Uterus (tissue), 4 donors: Measurements from ENCODE around the gene HOXA3. TPM values are rescaled to one million over a fixed set of nuclear protein-coding genes. Genes with fewer than 3 reads are reported as not detected.

Source experiments
- DNase-seq, 2 donors: peaks; one replicate each; pipeline ENCODE4 v3.0.0-alpha.2; 2019 to 2020
- H3K27ac ChIP-seq, 2 donors: fragments of 200-600 bp; sonication (generic); 1 replicate in 1 of 2; 2 replicates in 1 of 2; pipeline ENCODE4 v1.5.1; 2016 to 2018
- H3K27me3 ChIP-seq, 2 donors: fragments of 200-600 bp; sonication (generic); one replicate each; pipeline ENCODE4 v1.5.1; 2018 to 2019; ENCODE audit warnings: control low read depth in 1 of 2
- H3K36me3 ChIP-seq, 2 donors: fragments of 200-600 bp; sonication (generic); one replicate each; pipeline ENCODE4 v1.5.1; 2019; ENCODE audit warnings: control low read depth in 1 of 2
- H3K4me1 ChIP-seq, 2 donors: fragments of 200-600 bp; sonication (generic); one replicate each; pipeline ENCODE4 v1.5.1; 2018 to 2019; ENCODE audit warnings: control low read depth in 1 of 2
- H3K4me3 ChIP-seq, 2 donors: fragments of 200-600 bp; sonication (generic); 1 replicate in 1 of 2; 2 replicates in 1 of 2; pipeline ENCODE4 v1.5.1; 2018 to 2019; ENCODE audit warnings: mild to moderate bottlenecking in 1 of 2
- H3K9me3 ChIP-seq, 2 donors: fragments of 200-600 bp; sonication (generic); one replicate each; pipeline ENCODE4 v1.5.1; 2019; ENCODE audit warnings: control low read depth in 1 of 2
- POLR2A ChIP-seq, 2 donors: fragments of 450-650 bp; IDR thresholded peaks; one replicate each; pipeline ENCODE4 v1.6.1; 2016; ENCODE audit warnings: antibody characterized with exemption in 2 of 2, mild to moderate bottlenecking in 1 of 2, moderate library complexity in 1 of 2
- intact Hi-C: fragments of 100-400 bp; cut with DNase I; formaldehyde crosslinking; loops from one replicate; pipeline ENCODE4 v1.15.1; 2023; ENCODE audit warnings: low total_unique reads
- total RNA-seq, 4 donors: library from RNA; depleted of rRNA in 3 of 4; stranded (reverse); fragments of >200 nt in 3 of 4; gene quantifications; one replicate each; pipeline versions ENCODE4 v1.1.0 to v1.2.4, GENCODE V29; 2014 to 2023
- TF ChIP-seq, protein P1 (sequence below), 4 experiments: fragments of 200-600 bp in 2 of 4; fragments of 450-650 bp in 2 of 4; sonication (generic) in 2 of 4; IDR thresholded peaks; one replicate each; pipeline ENCODE4 v1.5.1; 2016 to 2019; ENCODE audit warnings: antibody characterized with exemption in 4 of 4, mild to moderate bottlenecking in 2 of 4, moderate library complexity in 1 of 4
- donor health status: DM: yes; HTN: yes; CAD: no.

Gene HOXA3
- total RNA-seq, 4 donors from 2014 or later, result 1.0 to 34.5 (median 19.0) TPM

DNA sequence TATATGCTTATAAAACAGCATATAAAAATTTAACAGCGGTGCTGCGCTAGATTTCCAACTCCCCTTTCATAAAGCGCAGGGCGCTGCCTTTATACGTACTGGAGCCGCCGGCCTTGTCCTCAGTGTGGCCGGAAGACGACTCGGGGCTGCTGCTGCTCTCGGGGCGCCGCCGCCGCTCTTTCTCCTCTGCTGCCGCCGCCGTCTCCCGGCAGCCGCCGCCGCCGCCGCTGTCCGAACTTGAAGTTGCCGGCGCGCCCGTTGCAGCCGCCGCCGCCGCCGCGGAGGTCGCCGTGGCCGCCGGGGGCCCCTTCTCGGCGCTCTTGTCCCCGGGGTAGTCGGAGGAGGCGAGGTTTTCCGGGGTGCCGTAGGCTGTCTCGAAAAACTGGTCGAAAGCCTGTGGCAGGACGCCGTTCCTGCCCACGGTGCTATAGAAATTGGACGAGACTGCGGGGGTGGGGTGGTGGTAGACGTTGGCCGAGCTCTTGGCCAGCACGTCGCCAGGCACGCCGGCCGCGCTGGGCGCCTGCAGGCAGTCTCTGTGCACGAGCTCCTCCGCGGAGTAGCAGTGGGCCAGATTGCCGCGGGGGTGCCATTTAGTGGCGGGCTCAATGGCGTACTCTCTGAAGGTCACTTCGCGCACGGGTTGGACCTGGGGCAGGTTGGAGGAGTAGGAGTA lies 32.1 kb upstream of the HOXA3 start:
- Histone ChIP-seq H3K4me3 (peak overlapping the region; percentile 56 to 79), H3K36me3 (no peaks in the 10 kb centered on the region), H3K27me3 (no peaks in the 10 kb centered on the region), H3K27ac (peak overlapping the region; percentile 94 to 96), H3K4me1 (no peaks in the 10 kb centered on the region), H3K9me3 (no peaks in the 10 kb centered on the region)
- peak; percentile 38 to 51 for DNase-seq
- TF ChIP-seq POLR2A (IDR thresholded peaks at IDR 0.05), result peak in 1 of 2 donors; percentile 9
- TF ChIP-seq, protein P1, sequence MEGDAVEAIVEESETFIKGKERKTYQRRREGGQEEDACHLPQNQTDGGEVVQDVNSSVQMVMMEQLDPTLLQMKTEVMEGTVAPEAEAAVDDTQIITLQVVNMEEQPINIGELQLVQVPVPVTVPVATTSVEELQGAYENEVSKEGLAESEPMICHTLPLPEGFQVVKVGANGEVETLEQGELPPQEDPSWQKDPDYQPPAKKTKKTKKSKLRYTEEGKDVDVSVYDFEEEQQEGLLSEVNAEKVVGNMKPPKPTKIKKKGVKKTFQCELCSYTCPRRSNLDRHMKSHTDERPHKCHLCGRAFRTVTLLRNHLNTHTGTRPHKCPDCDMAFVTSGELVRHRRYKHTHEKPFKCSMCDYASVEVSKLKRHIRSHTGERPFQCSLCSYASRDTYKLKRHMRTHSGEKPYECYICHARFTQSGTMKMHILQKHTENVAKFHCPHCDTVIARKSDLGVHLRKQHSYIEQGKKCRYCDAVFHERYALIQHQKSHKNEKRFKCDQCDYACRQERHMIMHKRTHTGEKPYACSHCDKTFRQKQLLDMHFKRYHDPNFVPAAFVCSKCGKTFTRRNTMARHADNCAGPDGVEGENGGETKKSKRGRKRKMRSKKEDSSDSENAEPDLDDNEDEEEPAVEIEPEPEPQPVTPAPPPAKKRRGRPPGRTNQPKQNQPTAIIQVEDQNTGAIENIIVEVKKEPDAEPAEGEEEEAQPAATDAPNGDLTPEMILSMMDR (IDR thresholded peaks at IDR 0.05), result no peak
- intact Hi-C loops, result loop anchor here (5.0 kb wide), 2 partner anchors 478 to 1327 kb away; partner anchors contain the start of gene HIBADH

GRCh38 chr7:27183682-27184336 lies 31.4 kb upstream of the HOXA3 start:
- H3K36me3 ChIP-seq, result no peaks in the 10 kb centered on the region
- intact Hi-C loops, result loop anchor here (5.0 kb wide), 1 partner anchor 1327 kb away; no protein-coding TSS in a partner anchor
- peak; percentile 19 to 22 for DNase-seq
- TF ChIP-seq, protein P1 (IDR thresholded peaks at IDR 0.05), result no peak
- no peak for TF ChIP-seq POLR2A (IDR thresholded peaks at IDR 0.05)
- peak overlapping the region; percentile 56 to 79 for H3K4me3 ChIP-seq
- H3K27ac ChIP-seq, result peak overlapping the region; percentile 94 to 96
- H3K9me3 ChIP-seq, result no peaks in the 10 kb centered on the region
- H3K4me1 ChIP-seq, result no peaks in the 10 kb centered on the region
- no peaks in the 10 kb centered on the region for H3K27me3 ChIP-seq

DNA sequence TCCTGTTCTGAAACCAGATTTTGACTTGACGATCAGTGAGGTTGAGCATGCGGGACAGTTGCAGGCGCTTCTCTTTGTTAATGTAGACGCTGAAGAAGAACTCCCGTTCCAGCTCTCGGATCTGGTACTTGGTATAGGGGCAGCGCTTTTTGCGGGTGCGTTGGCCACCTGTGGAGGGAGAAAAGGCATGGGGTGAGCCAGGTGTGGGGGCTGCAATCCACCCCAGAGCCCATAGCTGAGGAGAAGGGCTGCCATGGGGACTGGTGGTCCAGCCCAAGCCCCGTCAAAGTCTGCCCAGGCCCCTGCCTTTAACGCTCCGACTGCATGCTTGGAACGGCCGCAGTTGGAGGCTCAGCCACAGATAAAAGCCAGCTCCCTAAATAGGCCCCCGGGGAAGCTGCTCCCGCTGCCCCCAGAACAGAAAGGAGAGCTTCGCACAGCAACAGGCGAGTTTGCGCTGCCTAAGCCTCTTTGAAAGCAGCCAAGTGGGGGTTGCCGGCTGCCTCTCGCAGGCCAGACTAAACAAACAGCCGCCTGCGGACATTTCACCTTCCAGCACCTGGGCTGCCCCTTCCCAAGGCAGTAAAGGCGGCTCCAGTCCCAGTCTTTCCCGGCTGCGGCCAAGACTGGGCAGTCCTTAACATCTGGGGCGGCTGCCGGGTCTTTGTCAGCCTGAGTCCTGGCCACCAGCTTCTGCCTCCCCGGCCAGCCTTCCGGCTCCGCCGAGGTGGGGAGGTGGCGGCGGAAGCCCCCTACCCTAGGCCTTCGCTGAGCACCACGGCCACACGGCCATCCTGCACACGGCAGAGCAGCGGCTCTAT lies 30.7 kb upstream of the HOXA3 start:
- no peaks in the 10 kb centered on the region for H3K36me3 ChIP-seq
- TF ChIP-seq POLR2A (IDR thresholded peaks at IDR 0.05), result no peak
- TF ChIP-seq, protein P1 (IDR thresholded peaks at IDR 0.05), result no peak
- no peaks in the 10 kb centered on the region for H3K9me3 ChIP-seq
- DNase-seq, result peak; percentile 27 to 32
- intact Hi-C loops, result loop anchor here (5.0 kb wide), 1 partner anchor 1326 kb away; no protein-coding TSS in a partner anchor
- peak overlapping the region; percentile 56 to 79 for H3K4me3 ChIP-seq
- H3K27me3 ChIP-seq, result no peaks in the 10 kb centered on the region
- H3K4me1 ChIP-seq, result no peaks in the 10 kb centered on the region
- peak overlapping the region; percentile 94 to 96 for H3K27ac ChIP-seq

GRCh38 chr7:27182285-27182841 lies 30.0 kb upstream of the HOXA3 start:
- Histone ChIP-seq H3K27me3 (no peaks in the 10 kb centered on the region), H3K27ac (peak overlapping the region; percentile 94 to 96)
- peak; percentile 26 to 35 for DNase-seq

More at GRCh38 chr7:27182285-27182841, 30.0 kb upstream of the HOXA3 start:
- Histone ChIP-seq H3K4me1 (no peaks in the 10 kb centered on the region), H3K9me3 (no peaks in the 10 kb centered on the region), H3K36me3 (no peaks in the 10 kb centered on the region), H3K4me3 (peak overlapping the region; percentile 56 to 79)
- TF ChIP-seq, protein P1 (IDR thresholded peaks at IDR 0.05), result no peak
- no peak for TF ChIP-seq POLR2A (IDR thresholded peaks at IDR 0.05)
- intact Hi-C loops, result loop anchor here (5.0 kb wide), 1 partner anchor 1325 kb away; no protein-coding TSS in a partner anchor
